Omental fat pad (tissue), 4 donors: ENCODE data around the gene TESMIN. TPM values are rescaled to one million over a fixed set of nuclear protein-coding genes. Genes with fewer than 3 reads are reported as not detected.

Source experiments
- ATAC-seq: fragments of 150-250 bp; one replicate; pipeline ENCODE4 v1.9.1; 2016; ENCODE audit warnings: mild to moderate bottlenecking, moderate library complexity; ENCODE audit not compliant: low FRiP score
- DNase-seq: peaks from one replicate; pipeline ENCODE4 v3.0.0-alpha.2; 2019; ENCODE audit warnings: low spot score
- CTCF ChIP-seq, 3 donors: fragments of 450-650 bp; IDR thresholded peaks; one replicate each; pipeline ENCODE4 v1.5.1; 2016 to 2017; ENCODE audit warnings: antibody characterized with exemption in 3 of 3, mild to moderate bottlenecking in 3 of 3, moderate library complexity in 2 of 3
- total RNA-seq, 4 donors: library from RNA; depleted of rRNA; stranded (reverse); fragments of >200 nt; gene quantifications; one replicate each; pipeline ENCODE4 v1.1.0, GENCODE V29; 2016

The TESMIN gene
- total RNA-seq, 4 donors from 2014 or later: 0.36 to 2.2 (median 0.47) TPM

- TF ChIP-seq CTCF (IDR thresholded peaks at IDR 0.05): no peak
- DNase-seq (no peak), ATAC-seq (no peak)
Measured at GRCh38 chr11:68704887-68705286, 46.4 kb downstream of the TESMIN start.

- ATAC-seq (no peak), DNase-seq (no peak)
- no peak for TF ChIP-seq CTCF (IDR thresholded peaks at IDR 0.05)
Measured at GRCh38 chr11:68698993-68699392, 52.3 kb downstream of the TESMIN start.

GRCh38 chr11:68695531-68695930 is 55.8 kb downstream of the TESMIN start:
- DNase-seq (no peak), ATAC-seq (no peak)
- no peak for TF ChIP-seq CTCF (IDR thresholded peaks at IDR 0.05)

GRCh38 chr11:68694431-68695297 is 56.7 kb downstream of the TESMIN start:
- DNase-seq: no peak
- no peak for ATAC-seq
- no peak for TF ChIP-seq CTCF (IDR thresholded peaks at IDR 0.05)

GRCh38 chr11:68693484-68693882 is 57.8 kb downstream of the TESMIN start:
- no peak for TF ChIP-seq CTCF (IDR thresholded peaks at IDR 0.05)
- ATAC-seq (no peak), DNase-seq (no peak)

GRCh38 chr11:68692871-68693483 is 58.3 kb downstream of the TESMIN start:
- DNase-seq (no peak), ATAC-seq (no peak)
- no peak for TF ChIP-seq CTCF (IDR thresholded peaks at IDR 0.05)

GRCh38 chr11:68692115-68692514 is 59.2 kb downstream of the TESMIN start:
- DNase-seq (no peak), ATAC-seq (no peak)
- no peak for TF ChIP-seq CTCF (IDR thresholded peaks at IDR 0.05)
